GM12878 (cell line): ENCODE measurements around the gene VAC14. TPM values are rescaled to one million over a fixed set of nuclear protein-coding genes. Genes with fewer than 3 reads are reported as not detected.

Experiments used
- ATAC-seq: fragments of 200-7000 bp; cut with Tn5 transposase; 3 replicates; pipeline ENCODE4 v1.9.1; 2020; ENCODE audit warnings: mild to moderate bottlenecking, moderate library complexity
- BruUV-seq: library from RNA; stranded (reverse); fragments of 400-500 nt; replicated peaks from 2 replicates; lab custom pipeline; 2021; lab: Mats Ljungman, UMichigan
- CTCF ChIA-PET: fragments of 300-600 bp; sonication (Branson Sonifier 250); formaldehyde crosslinking; extraction: SDS; loops from one replicate; lab custom pipeline; 2021; ENCODE audit warnings: inconsistent platforms; lab: Yijun Ruan, JAX
- POLR2A ChIA-PET: fragments of 350-600 bp; formaldehyde crosslinking; extraction: SDS; loops from one replicate; lab custom pipeline; 2021; ENCODE audit warnings: inconsistent platforms; lab: Charles Lee
- RAD21 ChIA-PET: fragments of 300-600 bp; sonication (Branson Sonifier 250); formaldehyde crosslinking; loops from one replicate; lab custom pipeline; 2023; ENCODE audit warnings: antibody characterized with exemption; ENCODE audit not compliant: unreplicated experiment; lab: Charles Lee
- SMC1A ChIA-PET: fragments of 300-600 bp; sonication (Branson Sonifier 250); formaldehyde crosslinking; loops from one replicate; lab custom pipeline; 2023; ENCODE audit not compliant: unreplicated experiment, uncharacterized antibody; lab: Charles Lee
- DNase-seq: peaks from one replicate; pipeline ENCODE4 v3.0.0-alpha.2; 2011; ENCODE audit warnings: low read depth, low spot score
- FAIRE-seq: peaks from 3 replicates; lab custom pipeline; 2011; peaks lifted over from hg19 to GRCh38; lab: Jason Lieb, UNC
- H2AFZ ChIP-seq: 2 replicates; pipeline ENCODE4 v1.6.0; 2011; ENCODE audit warnings: low read depth, low read length, control low read depth; ENCODE audit not compliant: control insufficient read depth
- H3K27ac ChIP-seq: 2 replicates; pipeline ENCODE4 v1.5.1; 2011; ENCODE audit warnings: control low read depth; ENCODE audit not compliant: control insufficient read depth, insufficient read depth
- H3K27me3 ChIP-seq, 2 experiments: replicated peaks in 1 of 2; 2 replicates each; pipeline versions ENCODE4 v1.6.0 to v1.6.1; 2011; ENCODE audit warnings: low read length in 1 of 2; ENCODE audit not compliant: control insufficient read depth in 2 of 2, insufficient read depth in 2 of 2
- H3K36me3 ChIP-seq, 2 experiments: 2 replicates each; pipeline ENCODE4 v1.5.1; 2011; ENCODE audit warnings: low read length in 1 of 2; ENCODE audit not compliant: control insufficient read depth in 2 of 2, insufficient read depth in 2 of 2
- H3K4me1 ChIP-seq: 2 replicates; pipeline ENCODE4 v1.6.1; 2011; ENCODE audit warnings: mild to moderate bottlenecking, low read length, moderate library complexity, mixed read lengths; ENCODE audit not compliant: control insufficient read depth, insufficient read depth
- H3K4me2 ChIP-seq: 2 replicates; pipeline ENCODE4 v1.6.0; 2011; ENCODE audit warnings: control low read depth; ENCODE audit not compliant: control insufficient read depth, insufficient read depth
- H3K4me3 ChIP-seq: fragments of 200-600 bp; sonication (generic); 2 replicates; pipeline ENCODE4 v1.5.1; 2016
- H3K79me2 ChIP-seq: 2 replicates; pipeline ENCODE4 v1.6.0; 2011; ENCODE audit warnings: low read length; ENCODE audit not compliant: control insufficient read depth, insufficient read depth
- H3K9ac ChIP-seq: 2 replicates; pipeline ENCODE4 v1.8.0; 2011; ENCODE audit warnings: low read length, control low read depth, mixed read lengths; ENCODE audit not compliant: control insufficient read depth, insufficient read depth
- H3K9me3 ChIP-seq: replicated peaks from 3 replicates; pipeline ENCODE4 v1.5.1; 2011; ENCODE audit warnings: mild to moderate bottlenecking, low read length; ENCODE audit not compliant: control insufficient read depth, insufficient read depth
- H4K20me1 ChIP-seq: 2 replicates; pipeline ENCODE4 v1.6.0; 2011; ENCODE audit not compliant: control insufficient read depth, insufficient read depth
- CTCF ChIP-seq, 3 experiments: IDR thresholded peaks in 2 of 3; conservative IDR thresholded peaks in 1 of 3; 2 replicates each; pipeline ENCODE4 v1.5.1; 2011; ENCODE audit warnings: low read depth in 3 of 3, low read length in 3 of 3, mild to moderate bottlenecking in 3 of 3, control low read depth in 2 of 3, moderate library complexity in 2 of 3, inconsistent platforms in 1 of 3, mixed read lengths in 1 of 3; ENCODE audit not compliant: control insufficient read depth in 2 of 3, insufficient read depth in 1 of 3; ENCODE audit errors: extremely low read depth in 1 of 3
- EP300 ChIP-seq, 2 experiments: fragments of 150-350 bp in 1 of 2; IDR thresholded peaks; 2 replicates each; pipeline ENCODE4 v1.6.1; 2011 to 2012; ENCODE audit warnings: low read depth in 2 of 2, low read length in 2 of 2, borderline replicate concordance in 1 of 2, improper control_type of control experiment in 1 of 2, inconsistent platforms in 1 of 2; ENCODE audit not compliant: control insufficient read depth in 1 of 2
- NKRF ChIP-seq: fragments of 450-650 bp; conservative IDR thresholded peaks from 2 replicates; pipeline ENCODE4 v1.6.1; 2017; ENCODE audit warnings: mild to moderate bottlenecking, moderate library complexity
- USF2 ChIP-seq: IDR thresholded peaks from 2 replicates; pipeline ENCODE4 v1.6.1; 2011; ENCODE audit warnings: low read depth, low read length, improper control_type of control experiment, borderline replicate concordance
- ZSCAN29 ChIP-seq: fragments of 450-650 bp; IDR thresholded peaks from 2 replicates; pipeline ENCODE4 v1.6.1; 2017; ENCODE audit warnings: mild to moderate bottlenecking, moderate library complexity
- WGBS: methylation state at CpG from one replicate; pipeline ENCODE4 v1.1.6; 2016; ENCODE audit warnings: low lambda C conversion rate; ENCODE audit not compliant: insufficient replicate concordance, insufficient coverage; ENCODE audit errors: missing lambda C conversion rate; 5-methylcytosine and 5-hydroxymethylcytosine counted together
- in situ Hi-C: fragments of 300-500 bp; cut with MboI; formaldehyde crosslinking; loops from 9 replicates; pipeline ENCODE4 v1.14.3; 2018; ENCODE audit warnings: mixed read lengths
- intact Hi-C: fragments of 100-400 bp; cut with micrococcal nuclease; formaldehyde crosslinking; loops from one replicate; pipeline ENCODE4 v1.14.2; 2022; ENCODE audit not compliant: unreplicated experiment
- polyA plus RNA-seq, 11 experiments: library from polyadenylated mRNA; depleted of rRNA in 4 of 11; unstranded in 6 of 11; stranded (reverse) in 5 of 11; fragments of >200 nt; fragmentation: Nextera tagmentation in 4 of 11; fragmentation: Illumina TruSeq in 1 of 11; extraction: Ambion mirVana in 4 of 11; extraction: Trizol in 1 of 11; gene quantifications; 1 replicate in 1 of 11; 2 replicates in 10 of 11; pipeline versions ENCODE4 v1.2.1 to v1.2.3, GENCODE V29; 2011 to 2016; ENCODE audit warnings: inconsistent platforms in 2 of 11, missing spikeins in 2 of 11, low read depth in 1 of 11
- total RNA-seq, 4 experiments: library from RNA; depleted of rRNA in 3 of 4; stranded (reverse); fragments of >200 nt in 3 of 4; fragmentation: Illumina TruSeq in 1 of 4; extraction: Trizol in 1 of 4; gene quantifications; 2 replicates each; pipeline versions ENCODE4 v1.2.1 to v1.2.3, GENCODE V29; 2013 to 2021

The VAC14 gene
- total and polyA plus RNA-seq, 10 of the 15 experiments (the other 5 are each of a cell fraction or from before 2014, with no cell fraction given): 1.3 to 45.5 (median 25.5) TPM

GRCh38 chr16:70681382-70682238 is 119.3 kb downstream of the VAC14 start:
- intact Hi-C loops (loop anchor here (1.0 kb wide), 1 partner anchor 90 kb away; no protein-coding TSS in a partner anchor), in situ Hi-C loops (no loop called here)
- POLR2A ChIA-PET: no interaction called here
- Histone ChIP-seq H3K27me3 (no peaks in the 10 kb centered on the region), H3K36me3 (no peaks in the 10 kb centered on the region), H3K4me2 (no peak overlapping the region), H2AFZ (no peak overlapping the region), H3K4me1 (no peaks in the 10 kb centered on the region), H3K4me3 (no peak overlapping the region), H3K9me3 (no peaks in the 10 kb centered on the region), H3K79me2 (no peaks in the 10 kb centered on the region), H3K9ac (no peak overlapping the region), H4K20me1 (no peaks in the 10 kb centered on the region), H3K27ac (no peak overlapping the region)
- no peak for TF ChIP-seq ZSCAN29
- no peak for TF ChIP-seq NKRF
- TF ChIP-seq CTCF (IDR thresholded peaks at IDR 0.05 in 2 of 3, conservative IDR thresholded peaks at IDR 0.05 in 1 of 3; ENCODE audit: control insufficient read depth in 2 of 3, extremely low read depth in 1 of 3, insufficient read depth in 1 of 3, low read depth in 3 of 3, low read length in 3 of 3): no peak
- no peak for TF ChIP-seq USF2
- no peak for TF ChIP-seq EP300 (IDR thresholded peaks at IDR 0.05; ENCODE audit: borderline replicate concordance in 1 of 2, control insufficient read depth in 1 of 2, low read depth in 2 of 2, low read length in 2 of 2)
- DNase-seq: no peak
- no peak; the same call in 2 of the 3 replicates for ATAC-seq
- no peak for FAIRE-seq
- no TSS peak for BruUV-seq
- SMC1A ChIA-PET: interaction anchor here (0.6 kb wide), 1 partner anchor 88 kb away, joined by 3 read pairs; no protein-coding TSS in a partner anchor
- CTCF ChIA-PET: interaction anchor here (3.5 kb wide), 1 partner anchor 90 kb away, joined by 19 read pairs; no protein-coding TSS in a partner anchor
- RAD21 ChIA-PET: no interaction called here
- WGBS: 35% methylated on average over 13 of the region's 13 CpGs
